ENCODE measurements around the gene CD276. TPM values are rescaled to one million over a fixed set of nuclear protein-coding genes. Genes with fewer than 3 reads are reported as not detected.

Gene CD276
- 61.7 to 81.3 TPM (median 75.4 TPM) in 5 replicates for total RNA-seq (2022; extraction: Qiagen RNA extraction; ENCODE audit: low read depth)

DNA sequence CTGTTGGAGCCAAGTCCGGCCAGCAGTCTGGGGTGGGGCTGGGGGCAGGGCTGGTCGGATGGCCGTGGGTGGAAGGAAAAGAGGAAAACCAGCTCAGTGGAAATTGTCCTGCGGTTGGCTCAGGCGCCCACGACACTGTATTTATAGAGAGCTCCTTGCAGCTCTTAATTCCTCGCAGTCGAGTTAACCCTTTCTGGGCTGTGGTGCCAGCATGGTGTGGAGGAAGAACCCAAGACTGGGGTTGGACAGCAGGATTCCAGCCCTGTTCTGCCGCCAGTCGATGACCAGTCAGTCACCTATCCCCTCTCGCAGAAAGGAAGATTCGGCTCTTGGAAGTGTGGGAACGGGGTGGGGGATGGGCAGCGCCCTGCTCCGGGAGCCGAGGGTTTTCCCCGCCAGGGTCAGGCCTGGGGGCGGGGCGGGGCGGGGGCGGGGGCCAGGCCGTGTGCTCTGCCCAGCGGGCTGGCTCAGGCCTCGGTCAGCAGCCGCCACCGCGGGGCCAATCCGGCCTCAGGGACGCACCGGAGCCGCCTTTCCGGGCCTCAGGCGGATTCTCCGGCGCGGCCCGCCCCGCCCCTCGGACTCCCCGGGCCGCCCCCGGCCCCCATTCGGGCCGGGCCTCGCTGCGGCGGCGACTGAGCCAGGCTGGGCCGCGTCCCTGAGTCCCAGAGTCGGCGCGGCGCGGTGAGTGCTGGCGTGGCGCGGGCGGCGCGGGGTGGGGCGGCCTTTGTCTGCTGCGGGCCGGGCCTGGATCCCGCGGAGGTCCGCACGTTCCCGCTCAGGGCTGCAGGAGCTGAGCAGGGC, at the start of gene CD276:
Gene CD276 (plus strand): TSS at position 607 of the 804 bp plus-strand sequence. CDS start 15,257 bp downstream, outside the sequence.

GRCh38 chr15:73753250-73754130, 69.3 kb downstream of the CD276 start, which contains the start of gene INSYN1:
TSS of gene INSYN1 (minus strand) at chr15:73753351. CDS start at chr15:73751130, 2,221 bp downstream.

Other genes starting within 250 kb of the CD276 start
- not detected in 5 replicates for gene REC114, start 241.2 kb upstream of the CD276 start, total RNA-seq (2022; extraction: Qiagen RNA extraction; ENCODE audit: low read depth)
- 185 to 210 TPM (median 200 TPM) in 5 replicates for gene NPTN, start 51.0 kb upstream of the CD276 start, total RNA-seq (2022; extraction: Qiagen RNA extraction; ENCODE audit: low read depth)
- gene INSYN1, start 69.0 kb downstream of the CD276 start, total RNA-seq (2022; extraction: Qiagen RNA extraction; ENCODE audit: low read depth): 1.3 to 2.7 TPM (median 2.0 TPM) in 5 replicates
- gene TBC1D21, start 189.2 kb downstream of the CD276 start, total RNA-seq (2022; extraction: Qiagen RNA extraction; ENCODE audit: low read depth): not detected in 5 replicates
- gene LOXL1, start 242.1 kb downstream of the CD276 start, total RNA-seq (2022; extraction: Qiagen RNA extraction; ENCODE audit: low read depth): 0.41 to 0.95 TPM (median 0.67 TPM) in 5 replicates

Data from A549 treated with GW870086 at 1 μM for 4 hours (cell line).